Neural cell (in vitro differentiated cells): Measurements from ENCODE around the gene PLA2G12A.

Experiments
- EP300 ChIP-seq: fragments of 450-650 bp; conservative IDR thresholded peaks from 2 replicates; pipeline ENCODE4 v1.6.1; 2014; ENCODE audit warnings: antibody characterized with exemption, mild to moderate bottlenecking, moderate library complexity; ENCODE audit not compliant: poor library complexity, severe bottlenecking
- EZH2 ChIP-seq: fragments of 200-600, 300-800 bp; shearing (Covaris generic), sonication (generic); IDR thresholded peaks from 2 replicates; pipeline ENCODE4 v1.6.1; 2014; ENCODE audit warnings: antibody characterized with exemption, low read length, borderline replicate concordance, mild to moderate bottlenecking; ENCODE audit not compliant: insufficient read depth, poor library complexity, severe bottlenecking
- MXI1 ChIP-seq: fragments of 450-650 bp; conservative IDR thresholded peaks from 2 replicates; pipeline ENCODE4 v1.6.1; 2014; ENCODE audit warnings: antibody characterized with exemption, mild to moderate bottlenecking; ENCODE audit not compliant: poor library complexity, severe bottlenecking
- POLR2AphosphoS5 ChIP-seq: IDR thresholded peaks from 2 replicates; pipeline ENCODE4 v1.6.1; 2012
- RAD21 ChIP-seq: fragments of 450-650 bp; conservative IDR thresholded peaks from 2 replicates; pipeline ENCODE4 v1.6.1; 2014; ENCODE audit warnings: antibody characterized with exemption, mild to moderate bottlenecking, moderate library complexity
- SMC3 ChIP-seq: fragments of 450-650 bp; conservative IDR thresholded peaks from 2 replicates; pipeline ENCODE4 v1.6.1; 2014; ENCODE audit warnings: antibody characterized with exemption, mild to moderate bottlenecking, moderate library complexity; ENCODE audit not compliant: poor library complexity
- TAF1 ChIP-seq: IDR thresholded peaks from 2 replicates; pipeline ENCODE4 v1.6.1; 2012; ENCODE audit warnings: low read depth
- TF ChIP-seq, protein P1 (sequence below): fragments of 450-650 bp; IDR thresholded peaks from 2 replicates; pipeline ENCODE4 v1.5.1; 2014; ENCODE audit warnings: antibody characterized with exemption, mild to moderate bottlenecking, moderate library complexity; ENCODE audit not compliant: poor library complexity, severe bottlenecking
- TF ChIP-seq, protein P2 (sequence below): IDR thresholded peaks from 2 replicates; pipeline ENCODE4 v1.6.1; 2012; ENCODE audit warnings: borderline replicate concordance

DNA sequence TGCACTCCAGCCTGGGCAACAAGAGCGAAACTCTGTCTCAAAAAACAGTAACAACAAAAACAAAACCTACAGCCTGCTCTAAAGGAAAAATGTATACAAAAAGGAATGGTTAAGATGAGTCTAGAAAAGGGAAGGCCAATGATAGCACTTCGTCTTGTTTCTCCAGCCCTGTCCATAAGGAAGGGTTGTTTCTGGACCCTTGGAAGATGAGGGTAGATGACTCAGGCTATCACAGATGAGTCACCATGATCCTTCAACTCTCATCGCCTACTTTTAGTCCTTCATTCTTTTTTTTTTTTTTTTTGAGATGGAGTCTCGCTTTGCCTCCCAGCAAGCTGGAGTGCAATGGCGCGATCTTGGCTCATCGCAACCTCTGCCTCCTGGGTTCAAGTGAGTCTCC is 8.8 kb downstream of the PLA2G12A start:
- no peak for TF ChIP-seq TAF1
- TF ChIP-seq MXI1, result no peak
- no peak for TF ChIP-seq RAD21
- TF ChIP-seq, protein P1, sequence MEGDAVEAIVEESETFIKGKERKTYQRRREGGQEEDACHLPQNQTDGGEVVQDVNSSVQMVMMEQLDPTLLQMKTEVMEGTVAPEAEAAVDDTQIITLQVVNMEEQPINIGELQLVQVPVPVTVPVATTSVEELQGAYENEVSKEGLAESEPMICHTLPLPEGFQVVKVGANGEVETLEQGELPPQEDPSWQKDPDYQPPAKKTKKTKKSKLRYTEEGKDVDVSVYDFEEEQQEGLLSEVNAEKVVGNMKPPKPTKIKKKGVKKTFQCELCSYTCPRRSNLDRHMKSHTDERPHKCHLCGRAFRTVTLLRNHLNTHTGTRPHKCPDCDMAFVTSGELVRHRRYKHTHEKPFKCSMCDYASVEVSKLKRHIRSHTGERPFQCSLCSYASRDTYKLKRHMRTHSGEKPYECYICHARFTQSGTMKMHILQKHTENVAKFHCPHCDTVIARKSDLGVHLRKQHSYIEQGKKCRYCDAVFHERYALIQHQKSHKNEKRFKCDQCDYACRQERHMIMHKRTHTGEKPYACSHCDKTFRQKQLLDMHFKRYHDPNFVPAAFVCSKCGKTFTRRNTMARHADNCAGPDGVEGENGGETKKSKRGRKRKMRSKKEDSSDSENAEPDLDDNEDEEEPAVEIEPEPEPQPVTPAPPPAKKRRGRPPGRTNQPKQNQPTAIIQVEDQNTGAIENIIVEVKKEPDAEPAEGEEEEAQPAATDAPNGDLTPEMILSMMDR, result no peak
- no peak for TF ChIP-seq POLR2AphosphoS5
- TF ChIP-seq EZH2, result no peak
- no peak for TF ChIP-seq EP300
- TF ChIP-seq, protein P2, sequence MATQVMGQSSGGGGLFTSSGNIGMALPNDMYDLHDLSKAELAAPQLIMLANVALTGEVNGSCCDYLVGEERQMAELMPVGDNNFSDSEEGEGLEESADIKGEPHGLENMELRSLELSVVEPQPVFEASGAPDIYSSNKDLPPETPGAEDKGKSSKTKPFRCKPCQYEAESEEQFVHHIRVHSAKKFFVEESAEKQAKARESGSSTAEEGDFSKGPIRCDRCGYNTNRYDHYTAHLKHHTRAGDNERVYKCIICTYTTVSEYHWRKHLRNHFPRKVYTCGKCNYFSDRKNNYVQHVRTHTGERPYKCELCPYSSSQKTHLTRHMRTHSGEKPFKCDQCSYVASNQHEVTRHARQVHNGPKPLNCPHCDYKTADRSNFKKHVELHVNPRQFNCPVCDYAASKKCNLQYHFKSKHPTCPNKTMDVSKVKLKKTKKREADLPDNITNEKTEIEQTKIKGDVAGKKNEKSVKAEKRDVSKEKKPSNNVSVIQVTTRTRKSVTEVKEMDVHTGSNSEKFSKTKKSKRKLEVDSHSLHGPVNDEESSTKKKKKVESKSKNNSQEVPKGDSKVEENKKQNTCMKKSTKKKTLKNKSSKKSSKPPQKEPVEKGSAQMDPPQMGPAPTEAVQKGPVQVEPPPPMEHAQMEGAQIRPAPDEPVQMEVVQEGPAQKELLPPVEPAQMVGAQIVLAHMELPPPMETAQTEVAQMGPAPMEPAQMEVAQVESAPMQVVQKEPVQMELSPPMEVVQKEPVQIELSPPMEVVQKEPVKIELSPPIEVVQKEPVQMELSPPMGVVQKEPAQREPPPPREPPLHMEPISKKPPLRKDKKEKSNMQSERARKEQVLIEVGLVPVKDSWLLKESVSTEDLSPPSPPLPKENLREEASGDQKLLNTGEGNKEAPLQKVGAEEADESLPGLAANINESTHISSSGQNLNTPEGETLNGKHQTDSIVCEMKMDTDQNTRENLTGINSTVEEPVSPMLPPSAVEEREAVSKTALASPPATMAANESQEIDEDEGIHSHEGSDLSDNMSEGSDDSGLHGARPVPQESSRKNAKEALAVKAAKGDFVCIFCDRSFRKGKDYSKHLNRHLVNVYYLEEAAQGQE, result no peak
- no peak for TF ChIP-seq SMC3
